KMS-11 (cell line): ENCODE data around the gene OR5M11.
"Not testable (repeated sequence)": the region's sequence is repeated elsewhere in the genome, so short reads cannot be mapped to it uniquely, and the experiment has no call there.

Experiments used
- H2AFZ ChIP-seq: fragments of 200-600 bp; sonication (generic); 2 replicates; pipeline ENCODE4 v1.6.1; 2016; ENCODE audit warnings: antibody characterized with exemption, mixed run types, low read depth
- H3K27ac ChIP-seq: fragments of 200-600 bp; sonication (generic); 2 replicates; pipeline ENCODE4 v1.6.1; 2016; ENCODE audit warnings: mild to moderate bottlenecking, mixed run types
- H3K27me3 ChIP-seq: fragments of 200-600 bp; sonication (generic); 2 replicates; pipeline ENCODE4 v1.6.1; 2017; ENCODE audit warnings: mild to moderate bottlenecking, low read depth, mixed run types, moderate library complexity; ENCODE audit not compliant: insufficient read depth
- H3K36me3 ChIP-seq: fragments of 200-600 bp; sonication (generic); 2 replicates; pipeline ENCODE4 v1.6.1; 2017; ENCODE audit warnings: mild to moderate bottlenecking, mixed run types; ENCODE audit not compliant: insufficient read depth
- H3K4me1 ChIP-seq: fragments of 200-600 bp; sonication (generic); 2 replicates; pipeline ENCODE4 v1.6.1; 2016; ENCODE audit warnings: mild to moderate bottlenecking, low read depth, mixed run types; ENCODE audit not compliant: poor library complexity, severe bottlenecking
- H3K4me2 ChIP-seq: fragments of 200-600 bp; sonication (generic); 2 replicates; pipeline ENCODE4 v1.7.0; 2016; ENCODE audit warnings: mild to moderate bottlenecking, mixed run types
- H3K4me3 ChIP-seq: fragments of 200-600 bp; sonication (generic); IDR thresholded peaks from 2 replicates; pipeline ENCODE4 v1.6.1; 2017; ENCODE audit warnings: low read depth, low read length, mixed read lengths; ENCODE audit not compliant: insufficient read depth
- H3K79me2 ChIP-seq: fragments of 200-600 bp; sonication (generic); 2 replicates; pipeline ENCODE4 v1.6.1; 2016; ENCODE audit warnings: low read depth, mixed run types; ENCODE audit not compliant: insufficient read depth
- H3K9ac ChIP-seq: fragments of 200-600 bp; sonication (generic); 2 replicates; pipeline ENCODE4 v1.6.1; 2016; ENCODE audit warnings: mild to moderate bottlenecking, mixed run types
- H4K20me1 ChIP-seq: fragments of 200-600 bp; sonication (generic); 2 replicates; pipeline ENCODE4 v1.6.1; 2016; ENCODE audit warnings: mild to moderate bottlenecking, mixed run types; ENCODE audit not compliant: insufficient read depth
- TF ChIP-seq, protein P1 (sequence below): fragments of 200-600 bp; sonication (generic); conservative IDR thresholded peaks from 2 replicates; pipeline ENCODE4 v1.6.1; 2017; ENCODE audit warnings: low read depth, mild to moderate bottlenecking, antibody characterized with exemption, low read length, moderate library complexity, mixed read lengths

Gene OR5M11

DNA sequence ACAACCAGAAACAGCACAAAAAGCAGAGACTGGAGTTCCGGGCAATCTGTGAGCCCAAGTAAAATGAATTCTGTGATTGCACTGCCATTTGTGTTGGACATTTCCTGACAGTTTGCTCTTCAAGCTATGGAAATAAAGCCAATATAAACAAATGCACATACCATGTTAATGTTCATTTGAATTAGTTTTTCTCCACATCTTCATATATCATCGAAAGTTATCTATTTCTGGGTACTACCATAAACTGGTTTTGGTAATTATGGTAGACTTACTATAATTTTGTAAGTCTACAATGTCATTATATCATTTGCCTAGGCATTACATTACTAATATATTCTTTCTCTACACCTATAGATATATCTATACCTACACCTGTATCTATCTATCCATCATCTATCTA, at the start of gene OR5M11:
OR5M11 (minus strand) TSS at position 101 of the 400 bp plus-strand sequence; CDS start at position 101, 0 bp downstream.
- H3K4me1 ChIP-seq = no peaks in the 10 kb centered on the region
- no peaks in the 10 kb centered on the region for H4K20me1 ChIP-seq
- no peak within 1 kb of the TSS for H3K4me3 ChIP-seq
- no peaks in the 10 kb centered on the region for H3K36me3 ChIP-seq
- no peak within 1 kb of the TSS for H3K9ac ChIP-seq
- no peak within 1 kb of the TSS for H3K27ac ChIP-seq
- no peak within 1 kb of the TSS for H2AFZ ChIP-seq
- H3K79me2 ChIP-seq = no peaks in the 10 kb centered on the region
- TF ChIP-seq, protein P1, sequence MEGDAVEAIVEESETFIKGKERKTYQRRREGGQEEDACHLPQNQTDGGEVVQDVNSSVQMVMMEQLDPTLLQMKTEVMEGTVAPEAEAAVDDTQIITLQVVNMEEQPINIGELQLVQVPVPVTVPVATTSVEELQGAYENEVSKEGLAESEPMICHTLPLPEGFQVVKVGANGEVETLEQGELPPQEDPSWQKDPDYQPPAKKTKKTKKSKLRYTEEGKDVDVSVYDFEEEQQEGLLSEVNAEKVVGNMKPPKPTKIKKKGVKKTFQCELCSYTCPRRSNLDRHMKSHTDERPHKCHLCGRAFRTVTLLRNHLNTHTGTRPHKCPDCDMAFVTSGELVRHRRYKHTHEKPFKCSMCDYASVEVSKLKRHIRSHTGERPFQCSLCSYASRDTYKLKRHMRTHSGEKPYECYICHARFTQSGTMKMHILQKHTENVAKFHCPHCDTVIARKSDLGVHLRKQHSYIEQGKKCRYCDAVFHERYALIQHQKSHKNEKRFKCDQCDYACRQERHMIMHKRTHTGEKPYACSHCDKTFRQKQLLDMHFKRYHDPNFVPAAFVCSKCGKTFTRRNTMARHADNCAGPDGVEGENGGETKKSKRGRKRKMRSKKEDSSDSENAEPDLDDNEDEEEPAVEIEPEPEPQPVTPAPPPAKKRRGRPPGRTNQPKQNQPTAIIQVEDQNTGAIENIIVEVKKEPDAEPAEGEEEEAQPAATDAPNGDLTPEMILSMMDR = no peak
- H3K27me3 ChIP-seq = no peaks in the 10 kb centered on the region
- H3K4me2 ChIP-seq = no peak within 1 kb of the TSS

DNA sequence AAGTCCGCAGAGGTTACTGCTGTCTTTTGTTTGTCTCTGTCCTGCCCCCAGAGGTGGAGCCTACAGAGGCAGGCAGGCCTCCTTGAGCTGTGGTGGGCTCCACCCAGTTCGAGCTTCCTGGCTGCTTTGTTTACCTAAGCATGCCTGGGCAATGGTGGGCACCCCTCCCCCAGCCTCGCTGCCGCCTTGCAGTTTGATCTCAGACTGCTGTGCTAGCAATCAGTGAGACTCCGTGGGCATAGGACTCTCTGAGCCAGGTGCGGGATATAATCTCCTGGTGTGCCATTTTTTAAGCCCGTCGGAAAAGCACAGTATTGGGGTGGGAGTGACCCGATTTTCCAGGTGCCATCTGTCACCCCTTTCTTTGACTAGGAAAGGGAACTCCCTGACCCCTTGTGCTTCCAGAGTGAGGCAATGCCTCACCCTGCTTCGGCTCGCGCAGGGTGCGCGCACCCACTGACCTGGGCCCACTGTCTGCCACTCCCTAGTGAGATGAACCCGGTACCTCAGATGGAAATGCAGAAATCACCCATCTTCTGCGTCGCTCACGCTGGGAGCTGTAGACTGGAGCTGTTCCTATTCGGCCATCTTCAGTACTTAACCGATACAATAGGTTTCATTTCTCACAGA, 49.1 kb upstream of the OR5M11 start:
- H3K4me2 ChIP-seq, H3K4me1 ChIP-seq, H3K4me3 ChIP-seq, H2AFZ ChIP-seq, H3K36me3 ChIP-seq, H3K9ac ChIP-seq, H3K79me2 ChIP-seq, H4K20me1 ChIP-seq, H3K27ac ChIP-seq, H3K27me3 ChIP-seq: not testable (repeated sequence)

DNA sequence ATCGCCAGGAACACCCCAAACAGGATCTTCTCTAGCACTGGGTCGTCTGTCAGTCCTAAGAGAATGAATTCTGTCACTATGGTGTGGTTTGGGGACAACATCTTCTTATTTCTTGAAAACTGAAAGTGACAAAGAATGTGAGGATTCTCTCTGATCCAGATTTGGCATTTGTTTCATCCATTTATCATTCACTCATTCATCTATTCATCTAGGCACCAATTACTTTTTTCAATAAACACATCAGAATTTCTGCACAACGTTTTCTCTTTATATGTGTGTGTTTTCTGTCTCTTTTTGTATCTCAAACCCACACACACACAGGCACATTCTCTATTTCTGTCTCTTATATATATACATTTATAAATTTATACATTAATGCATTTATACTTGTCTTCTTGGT, 34.6 kb upstream of the OR5M11 start, which contains the start of gene OR5M10:
OR5M10 (minus strand) TSS at position 101 of the 400 bp plus-strand sequence; CDS start at position 101, 0 bp downstream.
- TF ChIP-seq, protein P1 = no peak
- H3K4me3 ChIP-seq = no peak within 1 kb of the TSS
- H3K79me2 ChIP-seq = no peaks in the 10 kb centered on the region
- H4K20me1 ChIP-seq = no peaks in the 10 kb centered on the region
- no peaks in the 10 kb centered on the region for H3K36me3 ChIP-seq
- no peak within 1 kb of the TSS for H2AFZ ChIP-seq
- H3K4me1 ChIP-seq = no peaks in the 10 kb centered on the region
- no peak within 1 kb of the TSS for H3K9ac ChIP-seq
- H3K4me2 ChIP-seq = no peak within 1 kb of the TSS
- H3K27ac ChIP-seq = no peak within 1 kb of the TSS
- no peaks in the 10 kb centered on the region for H3K27me3 ChIP-seq

DNA sequence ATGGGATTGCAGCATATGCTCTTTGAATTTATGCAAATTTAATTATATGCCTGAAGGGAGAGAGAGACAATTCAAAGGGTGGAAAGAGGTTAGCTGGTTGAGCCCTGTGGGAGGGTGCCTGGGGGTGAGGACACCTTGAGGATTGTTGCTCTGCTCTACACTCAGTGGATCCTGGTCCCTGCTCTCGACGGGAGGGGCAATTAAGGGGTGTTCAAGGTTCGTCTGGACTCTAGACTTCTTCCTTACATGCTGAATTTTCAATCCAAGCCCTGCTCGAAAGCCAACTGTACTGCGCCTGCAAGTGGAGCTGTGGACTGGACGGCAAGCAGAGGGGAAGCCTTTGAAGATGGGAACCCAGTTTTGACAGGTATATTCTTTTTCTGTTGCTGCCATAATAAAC, 15.5 kb upstream of the OR5M11 start:
- Histone ChIP-seq H3K4me2 (no peak overlapping the region), H3K27me3 (no peaks in the 10 kb centered on the region), H3K4me1 (no peaks in the 10 kb centered on the region), H3K9ac (no peak overlapping the region), H2AFZ (no peak overlapping the region), H3K36me3 (no peaks in the 10 kb centered on the region), H4K20me1 (no peaks in the 10 kb centered on the region), H3K79me2 (no peaks in the 10 kb centered on the region), H3K4me3 (no peak overlapping the region), H3K27ac (no peak overlapping the region)
- TF ChIP-seq, protein P1 = no peak

DNA sequence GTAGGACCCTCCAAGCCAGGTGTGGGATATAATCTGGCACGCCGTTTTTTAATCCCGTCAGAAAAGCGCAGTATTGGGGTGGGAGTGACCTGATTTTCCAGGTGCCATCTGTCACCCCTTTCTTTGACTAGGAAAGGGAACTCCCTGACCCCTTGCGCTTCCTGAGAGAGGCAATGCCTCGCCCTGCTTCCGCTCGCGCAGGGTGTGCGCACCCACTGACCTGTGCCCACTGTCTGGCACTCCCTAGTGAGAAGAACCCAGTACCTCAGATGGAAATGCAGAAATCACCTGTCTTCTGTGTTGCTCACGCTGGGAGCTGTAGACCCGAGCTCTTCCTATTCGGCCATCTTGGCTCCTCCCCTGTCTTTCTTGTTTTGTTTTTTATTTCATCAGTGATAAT, 11.6 kb upstream of the OR5M11 start:
- not testable (repeated sequence) for H4K20me1 ChIP-seq, H3K27ac ChIP-seq, H3K4me3 ChIP-seq, H2AFZ ChIP-seq, H3K27me3 ChIP-seq, H3K9ac ChIP-seq, H3K36me3 ChIP-seq, H3K4me1 ChIP-seq, H3K79me2 ChIP-seq, H3K4me2 ChIP-seq
